ENCODE measurements around the gene RPS6KA5.
A peak's percentile ranks its signal among the peaks of the same experiment; 100 is the strongest.
"Not testable (repeated sequence)": the region's sequence is repeated elsewhere in the genome, so short reads cannot be mapped to it uniquely, and the experiment has no call there.

The RPS6KA5 gene

GRCh38 chr14:90940318-90940962 is 120.0 kb downstream of the RPS6KA5 start:
- DNase-seq (ENCODE audit: low read depth in 3 of 3, low spot score in 1 of 3) = no peak

GRCh38 chr14:90939252-90939795 is 121.1 kb downstream of the RPS6KA5 start:
- DNase-seq (ENCODE audit: low read depth in 3 of 3, low spot score in 1 of 3) = not testable (repeated sequence)

GRCh38 chr14:90938615-90939014 is 121.8 kb downstream of the RPS6KA5 start:
- DNase-seq (ENCODE audit: low read depth in 3 of 3, low spot score in 1 of 3) = no peak

GRCh38 chr14:90936757-90937440 is 123.5 kb downstream of the RPS6KA5 start:
- DNase-seq (ENCODE audit: low read depth in 3 of 3, low spot score in 1 of 3) = no peak

- no peak for DNase-seq (ENCODE audit: low read depth in 3 of 3, low spot score in 1 of 3)
Measured at GRCh38 chr14:90924621-90925340, 135.7 kb downstream of the RPS6KA5 start.

- DNase-seq (ENCODE audit: low read depth in 3 of 3, low spot score in 1 of 3) = no peak
Measured at GRCh38 chr14:90922141-90922540, 138.3 kb downstream of the RPS6KA5 start.

GRCh38 chr14:90911121-90911520 is 149.3 kb downstream of the RPS6KA5 start:
- DNase-seq (ENCODE audit: low read depth in 3 of 3, low spot score in 1 of 3) = no peak

- no peak for DNase-seq (ENCODE audit: low read depth in 3 of 3, low spot score in 1 of 3)
Measured at GRCh38 chr14:90907178-90907577, 153.3 kb downstream of the RPS6KA5 start.

- DNase-seq (ENCODE audit: low read depth in 3 of 3, low spot score in 1 of 3) = no peak
Measured at GRCh38 chr14:90905531-90905930, 154.9 kb downstream of the RPS6KA5 start.

GRCh38 chr14:90903101-90903500 is 157.3 kb downstream of the RPS6KA5 start:
- peak in 2 of 3 donors; percentile 19 to 20 for DNase-seq (ENCODE audit: low read depth in 3 of 3, low spot score in 1 of 3)

- no peak for DNase-seq (ENCODE audit: low read depth in 3 of 3, low spot score in 1 of 3)
Measured at GRCh38 chr14:90900476-90901083, 159.9 kb downstream of the RPS6KA5 start.

- no peak for DNase-seq (ENCODE audit: low read depth in 3 of 3, low spot score in 1 of 3)
Measured at GRCh38 chr14:90897022-90897421, 163.4 kb downstream of the RPS6KA5 start.

GRCh38 chr14:90894241-90894640 is 166.2 kb downstream of the RPS6KA5 start:
- DNase-seq (ENCODE audit: low read depth in 3 of 3, low spot score in 1 of 3) = no peak

GRCh38 chr14:90893510-90893909 is 166.9 kb downstream of the RPS6KA5 start:
- no peak for DNase-seq (ENCODE audit: low read depth in 3 of 3, low spot score in 1 of 3)

- no peak for DNase-seq (ENCODE audit: low read depth in 3 of 3, low spot score in 1 of 3)
Measured at GRCh38 chr14:90892970-90893369, 167.5 kb downstream of the RPS6KA5 start.

GRCh38 chr14:90891326-90891725 is 169.1 kb downstream of the RPS6KA5 start:
- no peak for DNase-seq (ENCODE audit: low read depth in 3 of 3, low spot score in 1 of 3)

GRCh38 chr14:90890322-90891020 is 170.0 kb downstream of the RPS6KA5 start:
- no peak for DNase-seq (ENCODE audit: low read depth in 3 of 3, low spot score in 1 of 3)

- no peak for DNase-seq (ENCODE audit: low read depth in 3 of 3, low spot score in 1 of 3)
Measured at GRCh38 chr14:90886297-90886815, 174.1 kb downstream of the RPS6KA5 start.

GRCh38 chr14:90883782-90884181 is 176.7 kb downstream of the RPS6KA5 start:
- DNase-seq (ENCODE audit: low read depth in 3 of 3, low spot score in 1 of 3) = no peak

GRCh38 chr14:90883197-90883596 is 177.2 kb downstream of the RPS6KA5 start:
- no peak for DNase-seq (ENCODE audit: low read depth in 3 of 3, low spot score in 1 of 3)

- DNase-seq (ENCODE audit: low read depth in 3 of 3, low spot score in 1 of 3) = no peak
Measured at GRCh38 chr14:90880282-90880681, 180.2 kb downstream of the RPS6KA5 start.

Data from stimulated activated CD4-positive, alpha-beta T cell treated with anti-CD3 and anti-CD28 coated beads, TNF-alpha, amount 100 ng/mL, for 1 hour (primary cell).